HG02610 (cell line): ENCODE results near the gene SCG3.

Source experiments
- ATAC-seq: cut with Tn5 transposase; IDR thresholded peaks from one replicate; pipeline ENCODE4 v1.9.1; 2021; ENCODE audit warnings: mild to moderate bottlenecking, moderate library complexity; ENCODE audit not compliant: unreplicated experiment

Gene SCG3

GRCh38 chr15:51755790-51756189 lies 74.5 kb downstream of the SCG3 start:
- ATAC-seq: no peak

GRCh38 chr15:51756482-51756881 lies 75.2 kb downstream of the SCG3 start:
- no peak for ATAC-seq

GRCh38 chr15:51757450-51757849 lies 76.1 kb downstream of the SCG3 start:
- ATAC-seq: no peak

GRCh38 chr15:51758645-51759044 lies 77.3 kb downstream of the SCG3 start:
- no peak for ATAC-seq

GRCh38 chr15:51759557-51760070 lies 78.3 kb downstream of the SCG3 start:
- ATAC-seq: no peak

- no peak for ATAC-seq
Measured at GRCh38 chr15:51760805-51761204, 79.5 kb downstream of the SCG3 start.

GRCh38 chr15:51765751-51766150 lies 84.4 kb downstream of the SCG3 start:
- ATAC-seq: no peak

- no peak for ATAC-seq
Measured at GRCh38 chr15:51766341-51766740, 85.0 kb downstream of the SCG3 start.

GRCh38 chr15:51768018-51768417 lies 86.7 kb downstream of the SCG3 start:
- ATAC-seq: no peak
